Thymus (tissue), 11 donors: ENCODE results near the gene ZNF101. TPM values are rescaled to one million over a fixed set of nuclear protein-coding genes. Genes with fewer than 3 reads are reported as not detected.

Experiments
- DNase-seq, 9 donors: peaks; one replicate each; pipeline ENCODE4 v3.0.0-alpha.2; 2013; ENCODE audit warnings: low spot score in 9 of 9, low read depth in 6 of 9, missing footprints in 1 of 9
- H3K27ac ChIP-seq, 2 donors: one replicate each; pipeline ENCODE4 v1.5.1; 2013; ENCODE audit warnings: control low read depth in 1 of 2, low read depth in 1 of 2, low read length in 1 of 2, mild to moderate bottlenecking in 1 of 2, moderate library complexity in 1 of 2
- H3K27me3 ChIP-seq, 2 donors: one replicate each; pipeline ENCODE4 v1.5.1; 2013; ENCODE audit warnings: low read length in 1 of 2; ENCODE audit not compliant: control insufficient read depth in 2 of 2, insufficient read depth in 1 of 2
- H3K36me3 ChIP-seq, 2 donors: one replicate each; pipeline ENCODE4 v1.5.1; 2013; ENCODE audit warnings: low read length in 1 of 2, mild to moderate bottlenecking in 1 of 2, moderate library complexity in 1 of 2; ENCODE audit not compliant: control insufficient read depth in 2 of 2, insufficient read depth in 2 of 2
- H3K4me1 ChIP-seq, 2 donors: one replicate each; pipeline ENCODE4 v1.5.1; 2013; ENCODE audit warnings: low read length in 2 of 2; ENCODE audit not compliant: control insufficient read depth in 2 of 2, insufficient read depth in 2 of 2
- H3K4me3 ChIP-seq, 2 donors: one replicate each; pipeline ENCODE4 v1.5.1; 2013; ENCODE audit warnings: low read length in 2 of 2, control low read depth in 1 of 2, mild to moderate bottlenecking in 1 of 2
- H3K9me3 ChIP-seq, 2 donors: one replicate each; pipeline ENCODE4 v1.5.1; 2013; ENCODE audit warnings: low read length in 1 of 2, mild to moderate bottlenecking in 1 of 2; ENCODE audit not compliant: control insufficient read depth in 2 of 2, insufficient read depth in 1 of 2
- WGBS: extraction: QIAGEN DNeasy Blood & Tissue Kit; methylation state at CpG from one replicate; pipeline ENCODE4 v1.1.7; 2013; 5-methylcytosine and 5-hydroxymethylcytosine counted together
- polyA plus RNA-seq: library from polyadenylated mRNA; stranded (reverse); fragments of 200-250 nt; gene quantifications from one replicate; pipeline ENCODE4 v1.2.3, GENCODE V29; 2013
- total RNA-seq: library from RNA; stranded (reverse); fragments of 120-200 nt; gene quantifications from one replicate; pipeline ENCODE4 v1.2.4, GENCODE V29; 2013
- donor health status: healthy.

The ZNF101 gene
- total and polyA plus RNA-seq, 2 donors, result 37.8 to 66.6 TPM

- Histone ChIP-seq H3K4me1 (peaks cover 5 to 14% of the 10 kb centered on the region in 2 donors), H3K4me3 (no peak overlapping the region), H3K36me3 (peaks cover 66 to 69% of the 10 kb centered on the region in 2 donors), H3K27ac (no peak overlapping the region), H3K27me3 (no peaks in the 10 kb centered on the region), H3K9me3 (no peaks in the 10 kb centered on the region)
- DNase-seq, result no peak
- 96% methylated on average over 29 of the region's 29 CpGs for WGBS
Measured at GRCh38 chr19:19647037-19647835, 21.4 kb upstream of the ZNF101 start.

- no peak for DNase-seq
- H3K27me3 ChIP-seq, result no peaks in the 10 kb centered on the region
- H3K27ac ChIP-seq, result no peak overlapping the region
- H3K4me1 ChIP-seq, result peaks cover 0 to 1% of the 10 kb centered on the region in 2 donors
- 98% methylated on average over 6 of the region's 6 CpGs for WGBS
- H3K36me3 ChIP-seq, result peaks cover 85% of the 10 kb centered on the region in 2 donors
- H3K4me3 ChIP-seq, result no peak overlapping the region
- H3K9me3 ChIP-seq, result no peaks in the 10 kb centered on the region
Measured at GRCh38 chr19:19649155-19649554, 19.5 kb upstream of the ZNF101 start.

GRCh38 chr19:19649580-19649995 lies 19.1 kb upstream of the ZNF101 start:
- peaks cover 88 to 89% of the 10 kb centered on the region in 2 donors for H3K36me3 ChIP-seq
- no peaks in the 10 kb centered on the region for H3K4me1 ChIP-seq
- no peak for DNase-seq
- no peaks in the 10 kb centered on the region for H3K9me3 ChIP-seq
- H3K4me3 ChIP-seq, result no peak overlapping the region
- no peak overlapping the region for H3K27ac ChIP-seq
- 97% methylated on average over 22 of the region's 22 CpGs for WGBS
- no peaks in the 10 kb centered on the region for H3K27me3 ChIP-seq

GRCh38 chr19:19650331-19650730 lies 18.3 kb upstream of the ZNF101 start:
- no peak for DNase-seq
- Histone ChIP-seq H3K36me3 (peaks cover 88 to 91% of the 10 kb centered on the region in 2 donors), H3K9me3 (no peaks in the 10 kb centered on the region), H3K4me3 (no peak overlapping the region), H3K27me3 (no peaks in the 10 kb centered on the region), H3K27ac (no peak overlapping the region), H3K4me1 (no peaks in the 10 kb centered on the region)
- WGBS, result 96% methylated on average over 9 of the region's 9 CpGs

GRCh38 chr19:19651076-19651475 lies 17.6 kb upstream of the ZNF101 start:
- H3K27ac ChIP-seq, result no peak overlapping the region
- H3K4me1 ChIP-seq, result no peaks in the 10 kb centered on the region
- DNase-seq, result no peak
- H3K36me3 ChIP-seq, result peaks cover 88 to 91% of the 10 kb centered on the region in 2 donors
- H3K27me3 ChIP-seq, result no peaks in the 10 kb centered on the region
- no peaks in the 10 kb centered on the region for H3K9me3 ChIP-seq
- H3K4me3 ChIP-seq, result no peak overlapping the region
- 95% methylated on average over 13 of the region's 13 CpGs for WGBS

GRCh38 chr19:19652482-19653295 lies 15.9 kb upstream of the ZNF101 start:
- no peak for DNase-seq
- no peak overlapping the region for H3K4me3 ChIP-seq
- 98% methylated on average over 24 of the region's 24 CpGs for WGBS
- H3K4me1 ChIP-seq, result no peaks in the 10 kb centered on the region
- no peaks in the 10 kb centered on the region for H3K27me3 ChIP-seq
- peaks cover 88 to 91% of the 10 kb centered on the region in 2 donors for H3K36me3 ChIP-seq
- no peak overlapping the region for H3K27ac ChIP-seq
- no peaks in the 10 kb centered on the region for H3K9me3 ChIP-seq

GRCh38 chr19:19653597-19654147 lies 15.0 kb upstream of the ZNF101 start:
- Histone ChIP-seq H3K4me1 (no peaks in the 10 kb centered on the region), H3K36me3 (peaks cover 95 to 98% of the 10 kb centered on the region in 2 donors), H3K27ac (no peak overlapping the region), H3K4me3 (no peak overlapping the region), H3K9me3 (no peaks in the 10 kb centered on the region), H3K27me3 (no peaks in the 10 kb centered on the region)
- 97% methylated on average over 23 of the region's 23 CpGs for WGBS
- DNase-seq, result no peak

- Histone ChIP-seq H3K36me3 (peaks cover 97 to 100% of the 10 kb centered on the region in 2 donors), H3K4me1 (no peaks in the 10 kb centered on the region), H3K27ac (no peak overlapping the region), H3K9me3 (no peaks in the 10 kb centered on the region), H3K4me3 (no peak overlapping the region), H3K27me3 (no peaks in the 10 kb centered on the region)
- DNase-seq, result no peak
- WGBS, result 98% methylated on average over 15 of the region's 15 CpGs
Measured at GRCh38 chr19:19654441-19654840, 14.2 kb upstream of the ZNF101 start.
